C1 segment of cervical spinal cord (tissue), 14 donors: ENCODE measurements around the gene NRP2.

Experiments used
- DNase-seq, 14 donors: peaks; one replicate each; lab custom pipeline; 2025; lab: John Stamatoyannopoulos, UW

NRP2 gene

DNA sequence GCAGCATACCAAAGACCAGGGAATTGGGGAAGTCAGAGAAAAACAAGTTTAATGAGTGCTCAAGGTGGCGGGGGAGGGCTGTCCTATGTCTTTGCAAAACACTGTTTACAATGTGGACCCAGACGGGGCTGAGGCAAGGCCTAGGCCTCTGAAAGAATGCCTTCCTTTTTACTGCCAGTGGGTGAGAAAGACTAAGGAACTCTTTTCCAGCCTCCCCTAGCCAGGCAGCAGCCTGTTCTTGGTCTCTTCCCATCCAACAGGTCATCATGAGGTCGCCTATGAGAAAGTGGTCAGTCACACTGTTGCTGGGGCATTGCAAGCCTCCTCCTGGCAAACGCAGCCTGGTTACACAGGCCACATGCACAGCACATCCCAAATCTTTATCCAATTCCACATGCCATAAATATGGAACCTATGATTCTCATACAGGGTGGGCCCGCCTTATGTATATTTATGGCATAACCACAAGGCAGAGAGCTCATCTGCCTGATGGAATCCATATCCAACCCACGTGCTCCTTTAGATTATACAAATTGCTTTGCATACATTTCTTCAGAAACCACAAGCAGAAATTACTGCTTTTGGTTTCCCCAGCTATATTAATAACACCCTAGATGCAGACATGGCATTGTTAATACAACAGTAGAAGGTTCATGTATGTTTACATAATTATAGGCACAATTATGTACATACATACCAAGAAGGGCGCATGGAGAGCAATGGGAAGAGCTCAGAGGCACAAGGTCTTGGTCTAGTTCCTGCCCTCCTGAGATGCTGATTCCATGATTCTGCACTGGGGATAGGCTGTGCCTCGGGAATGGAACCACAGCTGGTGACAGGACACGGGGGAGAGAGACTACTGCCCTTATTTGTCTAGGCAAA lies 48.6 kb downstream of the NRP2 start:
- peak in 3 of 14 donors; percentile 18 to 48 (median 31) for DNase-seq

DNA sequence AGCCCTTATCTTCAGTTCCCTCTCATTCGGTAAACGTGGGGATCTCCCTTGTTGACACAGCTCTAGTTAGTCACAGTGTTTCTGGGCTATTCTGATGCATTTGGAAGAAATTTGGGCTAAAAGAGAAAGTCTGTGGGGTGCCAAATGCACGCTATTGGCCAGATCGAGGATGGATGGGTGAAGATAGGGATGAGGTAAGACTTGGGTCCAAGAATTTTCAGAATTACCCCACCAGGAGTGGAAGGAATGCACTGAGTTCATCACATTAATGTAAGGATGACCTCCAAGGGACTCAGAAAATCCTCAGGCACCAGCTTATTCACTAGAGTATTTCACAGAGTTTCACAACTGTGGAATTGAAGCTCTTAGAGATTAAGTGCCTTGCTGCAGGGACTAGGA lies 49.3 kb downstream of the NRP2 start:
- DNase-seq, result no peak

DNA sequence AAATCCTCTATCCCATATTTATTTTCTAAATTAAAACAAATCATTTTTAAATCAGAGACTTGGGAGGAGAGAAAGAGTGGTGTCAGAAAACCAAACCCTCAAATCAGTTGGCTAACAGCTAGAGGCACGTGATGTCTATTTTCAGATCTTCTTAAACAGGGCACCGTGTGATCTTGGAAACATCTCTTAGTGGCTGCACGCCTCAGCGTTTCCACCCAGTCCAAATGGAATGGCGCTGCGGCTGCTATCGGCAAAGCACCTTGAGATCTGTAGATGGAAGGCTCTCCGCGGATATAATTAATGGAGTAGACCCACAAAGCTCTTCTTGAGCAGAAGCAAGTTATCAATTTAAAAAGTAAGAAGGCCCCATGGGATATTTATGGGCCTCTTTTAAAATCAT lies 50.0 kb downstream of the NRP2 start:
- DNase-seq, result no peak

DNA sequence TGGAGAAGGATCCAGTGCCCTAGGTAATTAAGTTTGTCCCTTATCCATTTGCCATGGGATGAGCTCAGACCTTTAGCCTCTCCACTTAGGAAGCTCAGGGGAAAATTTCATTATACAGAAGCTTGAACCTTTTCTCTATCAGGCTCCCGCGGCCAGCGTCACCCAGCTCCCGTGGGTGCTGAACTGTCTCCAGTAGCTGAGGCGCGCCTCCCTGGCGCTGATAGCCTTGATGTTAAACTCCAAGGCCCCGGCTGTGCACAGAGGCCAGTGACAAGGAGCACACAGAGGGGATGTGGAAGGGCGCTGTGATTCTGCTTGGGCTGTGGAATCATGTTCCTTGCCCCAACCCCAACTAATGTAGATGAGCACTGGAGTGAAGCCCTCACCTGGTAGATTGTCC lies 50.8 kb downstream of the NRP2 start:
- no peak for DNase-seq

DNA sequence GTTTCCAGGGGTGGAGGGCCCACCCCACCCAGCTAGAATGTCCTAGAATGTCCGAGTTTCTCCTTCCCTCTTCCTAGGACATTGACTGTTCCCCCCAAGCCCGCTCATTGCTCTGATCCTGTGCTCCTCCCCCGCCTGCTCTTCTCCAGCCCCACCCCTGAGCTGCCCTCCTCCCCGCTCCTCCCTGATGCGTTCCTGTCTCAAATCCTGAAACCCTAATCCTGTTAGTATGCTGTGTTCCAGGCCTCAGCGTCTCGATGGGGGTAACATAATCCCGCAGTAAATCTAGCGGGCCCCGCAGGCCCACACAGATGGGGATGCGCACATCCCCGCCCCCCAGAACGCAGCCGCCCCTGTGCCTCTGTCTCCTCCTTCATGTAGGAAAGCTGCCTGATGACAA lies 51.3 kb downstream of the NRP2 start:
- DNase-seq, result no peak

DNA sequence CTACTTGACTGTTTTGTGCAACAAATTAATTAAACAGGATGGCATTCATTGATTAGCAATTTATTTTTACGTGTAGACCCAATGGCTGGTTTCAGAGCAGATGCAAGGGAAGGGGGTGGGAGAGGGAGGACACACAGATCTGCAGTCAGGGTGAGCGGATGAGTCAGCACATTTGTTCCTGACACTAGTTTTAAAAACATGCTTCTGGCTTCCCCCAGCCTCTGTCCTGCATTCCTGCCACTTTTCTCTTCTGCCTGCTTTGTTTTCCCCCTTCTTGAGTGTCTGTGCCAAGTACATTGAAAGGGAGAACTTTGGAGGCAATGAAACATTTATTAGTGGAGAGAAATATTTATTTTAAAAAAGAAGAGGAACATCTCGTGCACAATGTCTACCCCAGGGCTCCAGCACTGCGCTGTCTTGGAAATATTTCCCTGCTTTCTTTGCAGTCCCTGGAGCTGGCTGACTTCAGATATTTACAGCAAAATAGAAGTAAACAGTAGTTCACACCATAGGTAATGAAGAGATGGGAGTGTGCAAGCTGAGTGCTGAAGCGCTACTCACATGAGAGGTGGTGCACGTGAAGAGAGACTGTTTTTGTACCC lies 52.2 kb downstream of the NRP2 start:
- peak in 1 of 14 donors; percentile 27 for DNase-seq

DNA sequence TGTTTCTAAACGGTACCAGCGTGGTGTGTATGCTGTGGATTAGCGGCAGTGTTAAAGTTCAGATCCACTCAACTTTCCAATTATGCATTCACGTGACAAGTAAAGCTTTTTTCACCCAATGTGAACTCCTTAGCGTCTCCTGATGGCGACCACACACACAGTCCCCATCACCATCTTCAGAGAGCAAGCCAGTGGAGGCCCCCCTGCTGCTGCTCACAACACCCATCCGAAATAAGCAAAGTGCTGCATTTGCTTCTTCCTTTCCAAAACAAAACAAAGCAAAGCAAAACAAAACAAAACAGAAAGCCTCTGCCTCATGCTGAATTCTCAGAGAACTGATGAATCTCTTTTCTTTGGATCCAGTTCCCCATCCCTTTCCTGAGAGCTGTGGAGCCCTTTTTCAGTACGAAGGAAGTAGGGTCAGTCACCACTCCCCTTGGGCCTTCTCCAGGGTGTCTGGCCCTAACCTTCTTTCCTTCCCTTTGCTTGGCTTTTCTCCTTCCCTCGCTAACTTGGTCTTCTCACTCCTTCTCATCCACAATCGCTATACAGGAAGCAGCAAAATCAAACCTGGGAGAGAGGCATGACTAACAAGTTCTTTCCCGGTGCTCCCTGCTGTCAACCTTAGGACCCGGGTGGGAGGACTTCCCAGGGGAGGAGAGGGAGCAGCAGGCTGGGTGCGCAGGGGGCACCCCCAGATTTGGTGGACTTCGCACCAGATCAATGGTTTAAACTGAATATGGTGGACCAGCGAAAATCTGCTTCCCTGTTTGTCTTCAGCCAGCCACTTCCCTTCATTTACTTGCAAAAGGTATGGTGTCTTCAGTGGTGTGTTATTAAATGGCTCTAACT lies 56.0 kb downstream of the NRP2 start:
- DNase-seq, result no peak

DNA sequence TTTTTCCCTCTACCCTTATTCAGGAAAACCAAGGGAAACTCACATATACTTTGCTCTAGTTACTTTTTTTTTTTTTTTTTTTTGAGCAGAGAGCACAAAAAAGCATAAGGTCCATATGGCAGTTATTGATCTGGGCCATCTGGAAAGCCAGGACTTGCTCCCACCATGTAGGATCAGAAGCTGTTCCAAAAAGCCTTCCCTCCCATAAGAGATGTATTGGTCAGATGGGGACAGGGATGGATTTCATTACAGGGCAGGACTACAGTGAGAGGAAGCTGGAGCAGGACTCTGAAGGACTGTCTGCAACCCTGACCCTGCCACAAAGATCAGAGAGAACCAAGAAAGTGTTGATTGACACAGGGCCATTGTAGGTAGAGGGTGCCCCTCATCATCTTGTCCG lies 57.3 kb downstream of the NRP2 start:
- no peak for DNase-seq

DNA sequence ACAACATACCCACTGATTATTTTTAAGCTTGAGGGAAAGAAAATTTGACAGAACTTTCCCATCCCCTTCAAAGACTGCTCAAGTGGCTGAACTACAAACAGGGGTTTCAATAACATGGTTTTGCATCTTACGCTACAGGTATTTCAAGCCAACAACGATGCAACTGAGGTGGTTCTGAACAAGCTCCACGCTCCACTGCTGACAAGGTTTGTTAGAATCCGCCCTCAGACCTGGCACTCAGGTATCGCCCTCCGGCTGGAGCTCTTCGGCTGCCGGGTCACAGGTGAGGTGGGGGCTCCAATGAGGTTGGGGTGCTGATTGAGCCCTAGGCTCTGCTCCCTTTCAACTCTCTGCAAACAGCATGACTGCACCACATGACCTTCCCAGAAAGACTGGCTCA lies 58.1 kb downstream of the NRP2 start:
- DNase-seq, result no peak

DNA sequence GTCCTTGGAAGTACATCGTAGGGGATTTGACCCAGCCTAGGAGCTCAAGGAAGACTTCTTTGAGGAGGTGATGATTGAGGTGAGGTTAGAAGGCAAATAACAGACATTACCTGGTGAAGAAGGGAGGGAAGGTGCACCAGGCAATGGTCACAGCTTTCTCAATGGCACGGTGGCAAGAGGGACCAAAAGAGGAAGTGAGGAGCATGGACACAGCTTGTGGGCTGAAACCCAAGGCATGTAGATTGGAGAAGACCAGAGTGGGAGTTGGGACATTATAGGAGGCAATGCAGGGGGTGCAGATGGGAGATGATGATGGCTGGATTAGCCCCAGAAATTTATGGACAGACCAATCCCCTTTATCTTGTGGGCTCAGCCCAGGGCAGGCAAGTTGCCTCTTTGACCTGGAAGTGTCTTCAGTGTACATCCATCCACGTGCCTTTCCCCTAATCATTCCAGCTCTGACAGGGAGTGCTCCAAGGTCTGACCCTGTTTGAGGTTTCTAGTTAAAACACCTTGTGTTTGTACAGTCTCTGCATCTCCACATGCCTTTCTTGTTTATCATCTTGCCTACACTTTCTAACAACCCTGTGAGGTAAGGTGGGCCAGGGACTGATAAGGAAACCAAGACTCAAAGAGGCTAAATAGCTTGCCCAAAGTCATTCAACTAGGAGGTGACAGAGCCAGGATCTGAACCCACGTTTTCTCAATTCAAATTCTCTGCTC lies 59.1 kb downstream of the NRP2 start:
- no peak for DNase-seq

DNA sequence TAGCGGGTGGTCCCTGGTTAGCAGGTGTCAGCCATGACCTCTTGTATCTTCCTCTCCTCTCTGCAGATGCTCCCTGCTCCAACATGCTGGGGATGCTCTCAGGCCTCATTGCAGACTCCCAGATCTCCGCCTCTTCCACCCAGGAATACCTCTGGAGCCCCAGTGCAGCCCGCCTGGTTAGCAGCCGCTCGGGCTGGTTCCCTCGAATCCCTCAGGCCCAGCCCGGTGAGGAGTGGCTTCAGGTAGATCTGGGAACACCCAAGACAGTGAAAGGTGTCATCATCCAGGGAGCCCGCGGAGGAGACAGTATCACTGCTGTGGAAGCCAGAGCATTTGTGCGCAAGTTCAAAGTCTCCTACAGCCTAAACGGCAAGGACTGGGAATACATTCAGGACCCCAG lies 60.8 kb downstream of the NRP2 start:
- no peak for DNase-seq

DNA sequence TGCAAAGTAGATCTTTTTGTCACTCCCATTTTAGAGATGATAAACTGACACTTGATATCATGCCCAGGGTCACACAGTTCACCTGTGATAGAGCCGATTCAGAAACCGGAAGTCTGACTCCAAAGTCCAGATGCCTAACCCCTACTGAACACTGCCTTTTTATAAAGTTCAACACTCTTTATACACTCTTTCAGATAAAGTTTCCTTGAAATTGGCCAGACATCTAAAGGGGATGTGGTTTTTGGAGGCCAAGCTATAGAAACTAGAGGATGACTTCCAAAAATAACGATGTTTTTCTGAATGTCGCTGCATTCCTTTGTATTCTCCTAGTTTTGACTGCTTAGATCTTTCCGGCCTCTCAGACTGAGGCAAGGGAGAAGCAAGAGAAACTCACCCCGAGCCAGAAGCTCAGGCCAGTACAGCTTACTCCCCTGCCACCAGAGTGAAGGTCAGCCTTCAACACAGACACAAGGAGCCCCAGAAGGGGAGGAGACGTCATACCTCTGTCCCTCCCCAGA lies 61.8 kb downstream of the NRP2 start:
- no peak for DNase-seq

DNA sequence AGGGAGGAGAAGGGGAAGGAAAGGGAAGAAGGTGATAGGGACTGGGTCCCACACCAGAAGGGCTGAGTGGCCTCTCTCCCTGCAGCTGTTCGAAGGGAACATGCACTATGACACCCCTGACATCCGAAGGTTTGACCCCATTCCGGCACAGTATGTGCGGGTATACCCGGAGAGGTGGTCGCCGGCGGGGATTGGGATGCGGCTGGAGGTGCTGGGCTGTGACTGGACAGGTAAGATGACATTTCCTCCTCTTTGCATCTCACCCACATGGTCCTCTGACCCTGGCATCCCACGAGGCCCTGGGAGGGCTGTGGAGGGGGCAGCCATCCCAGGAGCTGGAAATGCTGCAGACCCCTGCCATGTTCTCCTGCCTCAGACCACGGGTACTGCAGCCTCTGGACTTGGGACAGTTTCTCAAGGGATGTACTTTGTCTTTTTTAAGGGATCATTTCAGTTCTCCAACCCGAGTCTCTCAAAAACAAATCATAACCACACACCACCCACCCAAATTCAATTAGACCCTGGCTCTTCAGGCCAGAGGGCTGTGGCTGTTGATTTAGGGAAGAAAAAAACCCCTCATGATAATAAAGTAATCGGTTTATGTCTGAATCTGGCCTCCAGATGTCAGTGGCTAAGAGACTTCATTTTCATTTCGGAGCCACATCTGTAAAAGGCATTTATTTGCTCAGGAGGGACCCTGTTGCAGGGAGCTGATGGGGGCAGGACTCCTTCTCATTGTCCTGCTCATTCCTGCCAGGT lies 63.5 kb downstream of the NRP2 start:
- no peak for DNase-seq

DNA sequence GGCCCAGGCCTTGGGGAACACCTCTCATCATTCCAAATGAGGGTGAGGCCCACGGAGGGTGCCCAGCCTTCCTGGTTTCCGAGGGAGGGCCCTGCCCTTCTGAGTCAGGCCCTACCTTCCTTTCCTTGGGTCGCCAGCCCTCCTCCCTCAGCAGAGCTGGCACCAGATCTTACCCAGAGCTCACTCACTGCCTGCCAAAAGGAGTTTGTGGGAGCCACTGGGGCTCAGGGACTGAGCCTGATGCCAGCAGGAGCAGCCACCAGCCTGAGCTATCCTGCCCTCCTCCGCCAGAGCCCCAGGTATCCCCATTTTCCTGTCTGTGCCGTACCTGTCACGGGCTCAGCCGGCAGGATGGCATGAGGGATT lies 64.1 kb downstream of the NRP2 start:
- peak in 3 of 14 donors; percentile 18 to 34 (median 33) for DNase-seq

DNA sequence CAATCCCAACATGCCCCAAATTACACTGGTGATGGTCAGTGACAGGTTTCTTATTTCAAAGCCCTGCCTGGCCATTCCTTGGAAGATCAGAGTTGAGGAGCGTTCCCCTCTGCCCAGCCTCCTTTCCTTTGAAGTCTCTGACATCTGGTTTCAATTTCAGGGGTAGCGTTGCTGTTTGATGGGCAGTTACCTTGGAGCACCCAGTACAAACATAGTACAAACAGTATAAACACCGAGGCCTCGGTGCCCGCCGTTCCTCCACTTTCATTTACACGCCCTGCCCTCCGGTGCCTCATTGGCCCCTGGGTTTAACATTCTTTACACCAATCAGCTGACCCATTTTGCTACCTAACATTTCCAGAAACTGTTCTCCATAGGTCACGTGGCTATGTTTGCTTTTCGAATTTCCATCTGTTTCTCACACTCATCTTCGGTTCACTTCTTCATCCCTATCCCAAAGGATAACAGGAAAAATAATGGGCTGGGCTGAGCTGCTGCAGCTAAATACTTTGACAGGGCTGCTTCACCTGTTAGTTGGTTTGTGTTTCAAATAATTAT lies 65.6 kb downstream of the NRP2 start:
- DNase-seq, result no peak

DNA sequence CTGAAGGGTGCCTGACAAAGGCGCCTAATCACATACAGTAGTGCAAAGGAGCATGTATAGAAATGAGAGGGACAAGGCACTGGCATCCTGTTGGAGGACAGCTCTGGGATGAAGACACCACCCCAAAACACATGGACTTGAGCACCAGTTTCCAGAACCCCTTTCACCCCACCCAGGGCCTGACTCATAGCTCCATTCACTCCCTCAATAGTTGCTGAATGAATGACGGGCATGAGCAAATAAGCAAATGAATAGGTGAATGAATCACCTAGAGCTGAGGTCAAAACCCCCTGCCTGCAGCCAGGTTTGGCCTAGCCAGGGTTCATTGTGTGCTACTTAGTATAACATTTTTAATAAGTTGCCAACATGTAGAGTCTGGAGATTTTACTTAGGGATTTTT lies 66.3 kb downstream of the NRP2 start:
- peak in 1 of 14 donors; percentile 43 for DNase-seq

DNA sequence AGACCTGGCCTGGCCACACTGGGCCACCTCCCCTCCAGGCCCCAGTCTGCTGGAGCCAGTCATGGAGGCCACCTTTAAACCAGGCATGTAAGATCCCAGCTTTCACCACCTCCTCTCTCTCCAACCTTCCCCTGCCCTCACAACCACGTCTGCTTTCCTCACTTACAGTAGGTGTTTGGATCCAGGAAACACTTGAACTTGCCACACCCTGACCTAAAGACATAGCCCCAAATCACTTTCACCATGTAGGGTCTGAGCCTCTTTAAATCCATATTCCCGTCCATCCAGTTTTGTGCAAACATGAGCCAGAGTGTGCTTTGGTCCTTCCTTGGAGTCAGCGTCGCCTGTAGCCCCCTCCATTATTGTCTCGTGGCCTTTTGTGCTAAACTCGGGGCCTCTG lies 66.8 kb downstream of the NRP2 start:
- DNase-seq, result no peak

DNA sequence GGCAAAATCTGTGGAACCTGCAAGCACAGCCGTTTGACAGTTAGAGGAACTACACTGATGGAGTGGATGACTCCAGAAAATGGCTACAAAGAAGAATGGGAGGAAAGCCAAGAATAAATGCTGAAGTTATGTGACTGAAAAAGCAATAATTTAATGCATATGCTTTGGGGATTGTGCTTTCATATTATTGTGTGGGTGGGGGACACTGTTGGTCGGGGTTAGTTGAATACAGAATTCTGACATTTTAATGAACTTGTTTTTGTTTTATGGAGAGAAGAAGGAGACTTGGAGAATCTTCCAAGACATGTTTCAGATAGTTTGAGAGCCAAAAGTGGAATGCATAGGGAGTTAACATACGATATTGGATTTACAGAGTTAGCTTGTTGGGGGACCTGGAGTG lies 68.5 kb downstream of the NRP2 start:
- no peak for DNase-seq

DNA sequence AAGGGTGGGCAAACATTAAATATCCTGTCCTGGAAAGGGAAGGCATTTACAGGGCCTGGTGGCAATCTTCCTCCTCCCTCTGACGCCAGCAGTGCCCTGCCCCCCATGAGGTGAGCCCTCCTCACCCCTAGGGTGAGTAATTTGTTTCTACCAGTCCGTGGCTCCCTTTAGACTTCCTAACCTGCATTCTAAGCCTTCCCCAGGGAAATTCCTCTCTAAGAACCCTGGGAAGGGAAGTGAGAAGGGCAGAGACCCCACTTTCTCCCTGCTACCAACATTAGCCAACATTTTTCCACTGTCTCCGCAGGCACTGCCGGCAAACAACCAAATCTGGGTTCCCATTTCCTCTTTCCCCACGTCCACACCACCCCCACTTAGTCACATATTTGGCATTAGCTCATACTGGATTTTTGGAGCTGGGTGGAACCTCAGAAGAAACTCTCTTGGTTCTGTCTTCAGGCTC lies 69.3 kb downstream of the NRP2 start:
- DNase-seq, result no peak

DNA sequence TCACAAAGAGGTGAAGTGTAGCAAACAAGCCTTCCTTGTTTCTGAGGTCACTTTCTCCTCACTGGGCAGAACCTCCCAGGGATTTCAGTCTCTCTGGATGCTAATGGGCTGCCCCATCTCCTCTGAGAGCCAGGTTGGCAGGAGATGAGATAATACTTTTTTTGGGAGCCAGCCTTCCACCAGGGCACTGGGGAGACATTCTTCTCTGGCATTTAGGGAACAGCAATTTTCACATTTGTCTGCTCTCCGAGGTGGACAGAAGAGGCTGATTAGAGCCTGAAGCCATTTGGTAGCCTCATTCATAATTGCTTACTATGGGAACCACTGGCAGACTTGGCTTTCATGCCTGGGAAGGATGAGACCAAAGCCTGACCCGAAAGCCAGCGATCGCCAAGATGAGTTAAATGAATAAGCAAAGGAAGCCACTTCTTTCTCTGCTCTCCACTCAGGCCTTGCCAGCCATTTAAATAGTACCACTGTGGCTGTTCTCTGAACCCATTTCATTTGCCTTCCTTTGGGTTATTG lies 70.1 kb downstream of the NRP2 start:
- DNase-seq, result peak in 5 of 14 donors; percentile 28 to 58 (median 45)
